GM12801 (cell line): ENCODE data around the gene RAD21L1.

Experiments
- CTCF ChIP-seq: IDR thresholded peaks from one replicate; pipeline ENCODE4 v1.5.1; 2011; ENCODE audit warnings: control low read depth; ENCODE audit not compliant: insufficient read length; ENCODE audit errors: extremely low read depth

The RAD21L1 gene

GRCh38 chr20:1206366-1207148 lies 19.3 kb upstream of the RAD21L1 start:
- TF ChIP-seq CTCF = no peak

GRCh38 chr20:1207293-1207878 lies 18.5 kb upstream of the RAD21L1 start:
- TF ChIP-seq CTCF = no peak

GRCh38 chr20:1209447-1210387 lies 16.1 kb upstream of the RAD21L1 start:
- no peak for TF ChIP-seq CTCF

GRCh38 chr20:1210501-1210900 lies 15.3 kb upstream of the RAD21L1 start:
- TF ChIP-seq CTCF = no peak

GRCh38 chr20:1212023-1212422 lies 13.8 kb upstream of the RAD21L1 start:
- no peak for TF ChIP-seq CTCF

- TF ChIP-seq CTCF = no peak
Observed at GRCh38 chr20:1212607-1213396, 13.0 kb upstream of the RAD21L1 start.
